ENCODE results near the gene ZNF280B.

Gene ZNF280B

DNA sequence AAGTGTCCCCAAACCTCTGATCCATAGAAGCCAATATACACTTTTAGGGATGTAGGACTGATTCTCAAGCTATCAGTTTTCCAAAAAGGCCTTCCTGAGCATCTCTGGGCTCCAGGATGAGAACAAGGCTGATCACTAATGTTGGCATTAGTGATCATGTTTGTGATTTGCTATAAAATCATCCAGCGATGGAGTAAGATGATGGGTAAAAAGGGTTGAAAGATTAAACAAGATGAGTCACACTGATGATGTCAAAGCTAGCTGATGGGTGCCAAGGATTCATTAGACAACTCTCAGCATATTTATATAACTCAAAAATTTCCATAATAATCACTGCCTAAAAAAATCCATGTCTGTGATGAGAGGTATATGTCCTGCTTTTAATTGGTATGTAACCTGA lies 42.8 kb downstream of the ZNF280B start:
- Mint-ChIP-seq H3K4me3 (no peak overlapping the region), H3K27me3 (peaks cover 8% of the 10 kb centered on the region), H3K4me1 (peaks cover 10% of the 10 kb centered on the region), H3K36me3 (no peaks in the 10 kb centered on the region), H3K27ac (no peak overlapping the region), H3K9me3 (peaks cover 9% of the 10 kb centered on the region)
- ATAC-seq: no peak

- Mint-ChIP-seq H3K4me1 (peaks cover 10% of the 10 kb centered on the region), H3K27me3 (peaks cover 8% of the 10 kb centered on the region), H3K27ac (no peak overlapping the region), H3K36me3 (no peaks in the 10 kb centered on the region), H3K9me3 (peaks cover 9% of the 10 kb centered on the region), H3K4me3 (no peak overlapping the region)
- ATAC-seq: no peak
Measured at GRCh38 chr22:22465094-22465602, 43.4 kb downstream of the ZNF280B start.

DNA sequence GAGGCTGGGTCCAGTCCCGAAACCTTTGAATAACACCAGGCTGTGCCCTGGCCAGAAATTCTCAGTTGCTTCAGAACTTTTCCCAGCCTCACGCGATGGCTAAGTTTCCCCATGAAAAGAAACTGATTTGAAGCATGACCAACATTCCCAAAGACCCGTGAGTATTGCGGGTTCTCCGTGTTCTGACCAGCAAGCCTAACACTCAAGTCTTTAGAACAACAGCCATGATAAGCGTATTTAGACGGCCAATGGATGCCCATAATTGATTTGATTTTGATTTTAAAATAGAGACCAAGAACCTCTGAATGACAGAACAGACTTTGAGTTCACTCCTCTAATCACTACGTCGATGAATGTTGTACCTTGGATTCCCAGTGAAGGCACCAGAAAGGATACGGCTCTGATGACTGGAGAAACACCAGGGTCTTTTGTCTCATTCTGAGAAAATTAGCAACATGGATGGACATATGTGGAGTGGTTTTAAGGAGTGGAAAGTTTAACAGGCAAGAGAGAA lies 43.9 kb downstream of the ZNF280B start:
- Mint-ChIP-seq H3K27ac (no peak overlapping the region), H3K27me3 (peaks cover 8% of the 10 kb centered on the region)
- ATAC-seq: no peak

GRCh38 chr22:22463855-22464540 lies 44.5 kb downstream of the ZNF280B start:
- ATAC-seq: no peak
- H3K27ac Mint-ChIP-seq: no peak overlapping the region
- H3K36me3 Mint-ChIP-seq: peaks cover 7% of the 10 kb centered on the region
- H3K4me3 Mint-ChIP-seq: no peak overlapping the region
- peaks cover 8% of the 10 kb centered on the region for H3K27me3 Mint-ChIP-seq
- peaks cover 12% of the 10 kb centered on the region for H3K9me3 Mint-ChIP-seq
- H3K4me1 Mint-ChIP-seq: peaks cover 10% of the 10 kb centered on the region

More for the DNA sequence above, 43.9 kb downstream of the ZNF280B start:
- H3K36me3 Mint-ChIP-seq: peaks cover 3% of the 10 kb centered on the region
- H3K4me1 Mint-ChIP-seq: peaks cover 10% of the 10 kb centered on the region
- peaks cover 9% of the 10 kb centered on the region for H3K9me3 Mint-ChIP-seq
- H3K4me3 Mint-ChIP-seq: no peak overlapping the region

- peaks cover 11% of the 10 kb centered on the region for H3K36me3 Mint-ChIP-seq
- no peak overlapping the region for H3K27ac Mint-ChIP-seq
- peaks cover 8% of the 10 kb centered on the region for H3K27me3 Mint-ChIP-seq
- ATAC-seq: no peak
- H3K9me3 Mint-ChIP-seq: peaks cover 14% of the 10 kb centered on the region
- peaks cover 10% of the 10 kb centered on the region for H3K4me1 Mint-ChIP-seq
- H3K4me3 Mint-ChIP-seq: no peak overlapping the region
Measured at GRCh38 chr22:22462813-22463567, 45.6 kb downstream of the ZNF280B start.

DNA sequence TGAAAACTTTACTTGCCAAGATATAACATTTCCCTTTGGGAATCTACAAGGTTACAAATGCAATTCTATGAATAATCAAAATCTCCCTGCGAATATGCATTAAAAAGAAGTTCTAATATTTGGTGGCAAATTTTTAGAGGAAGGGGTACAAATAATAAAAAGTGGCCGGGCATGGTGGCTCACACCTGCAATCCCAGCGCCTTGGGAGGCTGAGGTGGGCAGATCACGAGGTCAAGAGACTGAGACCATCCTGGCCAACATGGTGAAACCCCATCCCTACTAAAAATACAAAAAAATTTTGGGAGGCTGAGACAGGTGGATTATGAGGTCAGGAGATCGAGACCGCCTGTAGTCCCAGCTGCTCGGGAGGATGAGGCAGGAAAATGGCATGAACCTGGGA lies 47.0 kb downstream of the ZNF280B start:
- H3K27me3 Mint-ChIP-seq: peaks cover 8% of the 10 kb centered on the region
- no peak for ATAC-seq
- peaks cover 17% of the 10 kb centered on the region for H3K36me3 Mint-ChIP-seq
- H3K4me3 Mint-ChIP-seq: no peak overlapping the region
- H3K9me3 Mint-ChIP-seq: peaks cover 17% of the 10 kb centered on the region
- peaks cover 10% of the 10 kb centered on the region for H3K4me1 Mint-ChIP-seq
- no peak overlapping the region for H3K27ac Mint-ChIP-seq

- peaks cover 17% of the 10 kb centered on the region for H3K36me3 Mint-ChIP-seq
- peaks cover 8% of the 10 kb centered on the region for H3K27me3 Mint-ChIP-seq
- peaks cover 10% of the 10 kb centered on the region for H3K4me1 Mint-ChIP-seq
- H3K27ac Mint-ChIP-seq: no peak overlapping the region
- no peak for ATAC-seq
- peaks cover 17% of the 10 kb centered on the region for H3K9me3 Mint-ChIP-seq
- no peak overlapping the region for H3K4me3 Mint-ChIP-seq
Measured at GRCh38 chr22:22461111-22461510, 47.4 kb downstream of the ZNF280B start.

DNA sequence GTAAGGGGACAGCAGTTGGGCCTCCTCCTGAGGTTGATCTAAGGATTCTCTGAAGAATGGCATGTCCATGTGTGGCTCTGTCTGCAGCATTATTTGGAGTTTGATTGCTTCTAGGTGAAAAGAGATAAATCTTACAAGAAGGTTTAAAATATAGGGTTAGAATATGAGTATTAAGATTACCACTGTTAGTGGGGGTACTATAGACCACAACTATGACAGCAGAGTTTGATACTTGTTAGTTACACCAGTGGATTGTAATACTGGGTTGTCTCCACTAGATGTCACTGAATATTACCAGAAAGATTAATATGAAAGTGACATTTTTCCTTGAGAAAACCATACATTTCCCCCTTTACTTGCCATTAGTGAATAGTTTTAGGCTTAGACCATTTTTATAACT lies 47.9 kb downstream of the ZNF280B start:
- ATAC-seq: no peak
- Mint-ChIP-seq H3K4me3 (no peak overlapping the region), H3K27ac (no peak overlapping the region), H3K9me3 (peaks cover 17% of the 10 kb centered on the region), H3K36me3 (peaks cover 17% of the 10 kb centered on the region), H3K4me1 (peaks cover 10% of the 10 kb centered on the region), H3K27me3 (peaks cover 8% of the 10 kb centered on the region)

- Mint-ChIP-seq H3K27ac (no peak overlapping the region), H3K27me3 (peaks cover 8% of the 10 kb centered on the region), H3K9me3 (peaks cover 18% of the 10 kb centered on the region), H3K4me3 (no peak overlapping the region), H3K4me1 (peaks cover 10% of the 10 kb centered on the region), H3K36me3 (peaks cover 17% of the 10 kb centered on the region)
- ATAC-seq: no peak
Measured at GRCh38 chr22:22460060-22460459, 48.5 kb downstream of the ZNF280B start.

GRCh38 chr22:22458896-22459588 lies 49.5 kb downstream of the ZNF280B start:
- ATAC-seq: no peak
- H3K27me3 Mint-ChIP-seq: peaks cover 3% of the 10 kb centered on the region
- H3K27ac Mint-ChIP-seq: no peak overlapping the region
- H3K36me3 Mint-ChIP-seq: peaks cover 17% of the 10 kb centered on the region
- H3K4me3 Mint-ChIP-seq: no peak overlapping the region
- H3K4me1 Mint-ChIP-seq: peaks cover 6% of the 10 kb centered on the region
- H3K9me3 Mint-ChIP-seq: peaks cover 23% of the 10 kb centered on the region

GRCh38 chr22:22458387-22458786 lies 50.2 kb downstream of the ZNF280B start:
- Mint-ChIP-seq H3K4me3 (no peak overlapping the region), H3K4me1 (no peaks in the 10 kb centered on the region), H3K36me3 (peaks cover 17% of the 10 kb centered on the region), H3K27ac (no peak overlapping the region), H3K9me3 (peaks cover 24% of the 10 kb centered on the region), H3K27me3 (no peaks in the 10 kb centered on the region)
- ATAC-seq: no peak

DNA sequence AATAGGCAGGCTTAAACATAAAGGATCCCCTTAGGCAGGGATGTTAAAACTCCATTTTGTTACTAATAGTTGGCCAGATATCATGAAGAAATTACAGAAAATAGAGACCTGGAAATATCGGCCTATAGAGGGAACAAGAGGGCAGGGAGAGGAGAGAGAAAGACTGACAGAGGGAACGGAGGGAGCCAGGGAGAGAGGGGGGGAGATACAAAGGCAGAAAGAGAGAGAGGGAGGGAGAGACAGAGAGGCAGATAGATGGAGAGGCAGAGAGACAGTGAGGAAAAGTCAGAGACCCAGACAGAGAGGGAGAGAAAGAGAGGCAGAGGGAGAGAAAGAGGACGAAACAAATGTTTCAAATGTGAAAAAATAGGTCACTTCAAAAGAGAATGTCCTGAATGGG lies 53.5 kb downstream of the ZNF280B start:
- peaks cover 30% of the 10 kb centered on the region for H3K4me1 Mint-ChIP-seq
- peaks cover 25% of the 10 kb centered on the region for H3K36me3 Mint-ChIP-seq
- ATAC-seq: no peak
- H3K9me3 Mint-ChIP-seq: peaks cover 37% of the 10 kb centered on the region
- H3K4me3 Mint-ChIP-seq: no peak overlapping the region
- no peak overlapping the region for H3K27ac Mint-ChIP-seq
- no peaks in the 10 kb centered on the region for H3K27me3 Mint-ChIP-seq

GRCh38 chr22:22452996-22453686 lies 55.4 kb downstream of the ZNF280B start:
- Mint-ChIP-seq H3K27ac (peak overlapping the region; percentile 51), H3K27me3 (no peaks in the 10 kb centered on the region), H3K36me3 (peaks cover 14% of the 10 kb centered on the region), H3K4me3 (no peak overlapping the region), H3K4me1 (peaks cover 39% of the 10 kb centered on the region), H3K9me3 (peaks cover 23% of the 10 kb centered on the region)
- ATAC-seq: no peak

GRCh38 chr22:22452211-22452610 lies 56.3 kb downstream of the ZNF280B start:
- no peak for ATAC-seq
- H3K27ac Mint-ChIP-seq: peak overlapping the region; percentile 51
- peaks cover 9% of the 10 kb centered on the region for H3K36me3 Mint-ChIP-seq
- H3K4me1 Mint-ChIP-seq: peaks cover 39% of the 10 kb centered on the region
- no peak overlapping the region for H3K4me3 Mint-ChIP-seq
- no peaks in the 10 kb centered on the region for H3K27me3 Mint-ChIP-seq
- peaks cover 20% of the 10 kb centered on the region for H3K9me3 Mint-ChIP-seq

Data from stimulated activated memory B cell treated with anti-CD40 and anti-IgM and Interleukin-4, amounts not matched to agents 10 μg/mL and 1 μg/mL and 100 μg/mL, for 72 hours (primary cell).